ENCODE results near the gene CDK2.
"Not testable (repeated sequence)": the region's sequence is repeated elsewhere in the genome, so short reads cannot be mapped to it uniquely, and the experiment has no call there.

DNA sequence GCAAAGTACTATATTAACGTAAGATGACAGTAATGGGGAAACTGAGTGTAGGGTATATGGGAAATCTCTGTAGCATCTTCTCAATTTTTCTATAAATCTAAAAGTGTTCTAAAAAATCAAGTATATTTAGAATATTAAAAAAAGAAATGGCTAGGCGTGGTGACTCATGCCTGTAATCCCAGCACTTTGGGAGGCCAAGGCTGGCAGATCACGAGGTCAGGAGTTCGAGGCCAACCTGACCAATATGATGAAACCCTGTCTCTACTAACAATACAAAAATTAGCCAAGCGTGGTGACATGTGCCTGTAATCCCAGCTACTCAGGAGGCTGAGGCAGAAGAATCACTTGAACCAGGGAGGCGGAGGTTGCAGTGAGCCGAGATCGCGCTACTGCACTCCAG is 43.0 kb upstream of the CDK2 start:
- TF ChIP-seq, protein P1, sequence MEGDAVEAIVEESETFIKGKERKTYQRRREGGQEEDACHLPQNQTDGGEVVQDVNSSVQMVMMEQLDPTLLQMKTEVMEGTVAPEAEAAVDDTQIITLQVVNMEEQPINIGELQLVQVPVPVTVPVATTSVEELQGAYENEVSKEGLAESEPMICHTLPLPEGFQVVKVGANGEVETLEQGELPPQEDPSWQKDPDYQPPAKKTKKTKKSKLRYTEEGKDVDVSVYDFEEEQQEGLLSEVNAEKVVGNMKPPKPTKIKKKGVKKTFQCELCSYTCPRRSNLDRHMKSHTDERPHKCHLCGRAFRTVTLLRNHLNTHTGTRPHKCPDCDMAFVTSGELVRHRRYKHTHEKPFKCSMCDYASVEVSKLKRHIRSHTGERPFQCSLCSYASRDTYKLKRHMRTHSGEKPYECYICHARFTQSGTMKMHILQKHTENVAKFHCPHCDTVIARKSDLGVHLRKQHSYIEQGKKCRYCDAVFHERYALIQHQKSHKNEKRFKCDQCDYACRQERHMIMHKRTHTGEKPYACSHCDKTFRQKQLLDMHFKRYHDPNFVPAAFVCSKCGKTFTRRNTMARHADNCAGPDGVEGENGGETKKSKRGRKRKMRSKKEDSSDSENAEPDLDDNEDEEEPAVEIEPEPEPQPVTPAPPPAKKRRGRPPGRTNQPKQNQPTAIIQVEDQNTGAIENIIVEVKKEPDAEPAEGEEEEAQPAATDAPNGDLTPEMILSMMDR (IDR thresholded peaks at IDR 0.05; ENCODE audit: low read depth, low read length, missing input control) = not testable (repeated sequence)
- TF ChIP-seq GABPA (IDR thresholded peaks at IDR 0.05 in 1 of 2, conservative IDR thresholded peaks at IDR 0.05 in 1 of 2); YY1 (IDR thresholded peaks at IDR 0.05); RAD21 (IDR thresholded peaks at IDR 0.05): not testable (repeated sequence)
